A549 (cell line): ENCODE measurements around the gene TCF4. TPM values are rescaled to one million over a fixed set of nuclear protein-coding genes. Genes with fewer than 3 reads are reported as not detected.

Experiments
- ATAC-seq, 2 experiments: fragments of 200-7000 bp in 1 of 2; fragments of >200 bp in 1 of 2; cut with Nextera tagmentation in 1 of 2; cut with Tn5 transposase in 1 of 2; 3 replicates each; pipeline versions ENCODE4 v1.8.0 to v1.9.1; 2018 to 2020; ENCODE audit warnings: mild to moderate bottlenecking in 1 of 2, moderate library complexity in 1 of 2
- CTCF ChIA-PET: fragments of 300-600 bp; sonication (Branson Sonifier 250); formaldehyde crosslinking; extraction: SDS; loops from one replicate; lab custom pipeline; 2021; ENCODE audit warnings: antibody characterized with exemption, inconsistent platforms; lab: Yijun Ruan, JAX
- POLR2A ChIA-PET: fragments of 350-600 bp; formaldehyde crosslinking; extraction: SDS; loops from one replicate; lab custom pipeline; 2021; ENCODE audit warnings: antibody characterized with exemption, inconsistent platforms; lab: Yijun Ruan, JAX
- DNase-seq, 2 experiments: peaks; one replicate each; pipeline versions ENCODE4 v3.0.0 to v3.0.0-alpha.2; 2011 to 2016; ENCODE audit warnings: low read depth in 1 of 2, low spot score in 1 of 2
- FAIRE-seq: peaks from 2 replicates; lab custom pipeline; 2011; peaks lifted over from hg19 to GRCh38; lab: Jason Lieb, UNC
- H3K27ac ChIP-seq, 2 experiments: fragments of >200 bp; sonication (Bioruptor Twin); formaldehyde crosslinking; 3 replicates each; pipeline ENCODE4 v1.5.1; 2016 to 2017
- H3K4me1 ChIP-seq: fragments of >200 bp; sonication (Bioruptor Twin); formaldehyde crosslinking; 3 replicates; pipeline ENCODE4 v1.6.1; 2016
- H3K4me2 ChIP-seq: fragments of >200 bp; sonication (Bioruptor Twin); formaldehyde crosslinking; 3 replicates; pipeline ENCODE4 v1.6.1; 2016
- H3K4me3 ChIP-seq: fragments of >200 bp; sonication (Bioruptor Twin); formaldehyde crosslinking; 3 replicates; pipeline ENCODE4 v1.5.1; 2016
- H3K9me3 ChIP-seq: fragments of >200 bp; sonication (Bioruptor Twin); formaldehyde crosslinking; 3 replicates; pipeline ENCODE4 v1.6.1; 2016
- CHD4 ChIP-seq: fragments of 200-600 bp; sonication (generic); IDR thresholded peaks from 2 replicates; pipeline ENCODE4 v1.6.1; 2016; ENCODE audit warnings: antibody characterized with exemption, mild to moderate bottlenecking, borderline replicate concordance
- EP300 ChIP-seq, 2 experiments: fragments of >200 bp; sonication (Bioruptor Twin); formaldehyde crosslinking; IDR thresholded peaks; 2 replicates in 1 of 2; 3 replicates in 1 of 2; pipeline ENCODE4 v1.6.1; 2016 to 2017
- FOSL2 ChIP-seq, 2 experiments: fragments of 450-650 bp in 1 of 2; fragments of >200 bp in 1 of 2; sonication (Bioruptor Twin) in 1 of 2; formaldehyde crosslinking; IDR thresholded peaks; 2 replicates each; pipeline versions ENCODE4 v1.5.0 to v1.6.1; 2016 to 2020; ENCODE audit warnings: mild to moderate bottlenecking in 1 of 2, moderate library complexity in 1 of 2
- HDAC2 ChIP-seq: fragments of 200-600 bp; sonication (generic); IDR thresholded peaks from 2 replicates; pipeline ENCODE4 v1.6.1; 2016
- HOXA7 ChIP-seq: fragments of 250-450 bp; sonication (Bioruptor Pico); IDR thresholded peaks from 2 replicates; pipeline ENCODE4 v1.5.0; 2020; ENCODE audit warnings: mild to moderate bottlenecking, moderate library complexity
- JUNB ChIP-seq: fragments of >200 bp; sonication (Bioruptor Twin); formaldehyde crosslinking; IDR thresholded peaks from 2 replicates; pipeline ENCODE4 v1.6.1; 2016
- KDM1A ChIP-seq: fragments of 200-600 bp; sonication (generic); IDR thresholded peaks from 2 replicates; pipeline ENCODE4 v1.6.1; 2016; ENCODE audit warnings: low read depth, mild to moderate bottlenecking
- MAFK ChIP-seq: fragments of 450-650 bp; IDR thresholded peaks from 2 replicates; pipeline ENCODE4 v1.6.1; 2014; ENCODE audit not compliant: partially characterized antibody
- MAZ ChIP-seq: fragments of 150-350 bp; IDR thresholded peaks from 2 replicates; pipeline ENCODE4 v1.6.1; 2014; ENCODE audit warnings: antibody characterized with exemption, low read depth, low read length, borderline replicate concordance
- NFE2L2 ChIP-seq: fragments of 150-350 bp; conservative IDR thresholded peaks from 2 replicates; pipeline ENCODE4 v1.6.1; 2014; ENCODE audit warnings: low read length
- PHF8 ChIP-seq: fragments of 200-600 bp; sonication (generic); IDR thresholded peaks from 2 replicates; pipeline ENCODE4 v1.6.1; 2016; ENCODE audit warnings: low read depth, mild to moderate bottlenecking, antibody characterized with exemption, moderate library complexity, borderline replicate concordance
- POLR2A ChIP-seq: IDR thresholded peaks from 2 replicates; pipeline ENCODE4 v1.6.1; 2012; ENCODE audit warnings: mild to moderate bottlenecking, low read length
- POLR2AphosphoS2 ChIP-seq: conservative IDR thresholded peaks from 2 replicates; pipeline ENCODE4 v1.6.1; 2012; ENCODE audit warnings: low read length, improper control_type of control experiment, inconsistent platforms
- RAD21 ChIP-seq, 2 experiments: fragments of >200 bp in 1 of 2; sonication (Bioruptor Twin) in 1 of 2; formaldehyde crosslinking in 1 of 2; IDR thresholded peaks in 1 of 2; conservative IDR thresholded peaks in 1 of 2; 2 replicates in 1 of 2; 3 replicates in 1 of 2; pipeline ENCODE4 v1.6.1; 2012 to 2018; ENCODE audit warnings: inconsistent platforms in 1 of 2
- RCOR1 ChIP-seq: fragments of 150-350 bp; IDR thresholded peaks from 2 replicates; pipeline ENCODE4 v1.6.1; 2014; ENCODE audit warnings: antibody characterized with exemption, low read length, low read depth
- RNF2 ChIP-seq: fragments of 200-600 bp; sonication (generic); IDR thresholded peaks from 2 replicates; pipeline ENCODE4 v1.6.1; 2016; ENCODE audit warnings: low read depth, mild to moderate bottlenecking, antibody characterized with exemption, moderate library complexity, borderline replicate concordance
- SMC3 ChIP-seq: fragments of >200 bp; sonication (Bioruptor Twin); formaldehyde crosslinking; IDR thresholded peaks from 3 replicates; pipeline ENCODE4 v1.6.1; 2018; ENCODE audit warnings: inconsistent platforms
- SREBF2 ChIP-seq: fragments of 450-650 bp; IDR thresholded peaks from 2 replicates; pipeline ENCODE4 v1.6.1; 2014; ENCODE audit warnings: mild to moderate bottlenecking, moderate library complexity
- TFCP2L1 ChIP-seq: fragments of 250-450 bp; sonication (Bioruptor Pico); IDR thresholded peaks from 2 replicates; pipeline ENCODE4 v1.5.0; 2021; ENCODE audit warnings: mild to moderate bottlenecking
- TP53 ChIP-seq: fragments of 250-450 bp; sonication (Bioruptor Pico); IDR thresholded peaks from 2 replicates; pipeline ENCODE4 v1.5.0; 2021; ENCODE audit warnings: mild to moderate bottlenecking, moderate library complexity
- USF2 ChIP-seq: fragments of 450-650 bp; IDR thresholded peaks from 2 replicates; pipeline ENCODE4 v1.6.1; 2014; ENCODE audit warnings: antibody characterized with exemption
- WGBS: methylation state at CpG from one replicate; pipeline ENCODE4 v1.1.6; 2017; ENCODE audit errors: missing lambda C conversion rate; 5-methylcytosine and 5-hydroxymethylcytosine counted together
- polyA plus RNA-seq, 4 experiments: library from polyadenylated mRNA; depleted of rRNA in 3 of 4; stranded (reverse); fragments of >200 nt; fragmentation: RNase III in 1 of 4; extraction: RNeasy Plus Mini Kit Qiagen cat#74134 plus additional on column Dnase treatment in 1 of 4; gene quantifications; 2 replicates in 3 of 4; 3 replicates in 1 of 4; pipeline ENCODE4 v1.2.3, GENCODE V29; 2011 to 2017
- TF ChIP-seq, protein P1 (sequence below): fragments of >200 bp; sonication (Bioruptor Twin); formaldehyde crosslinking; IDR thresholded peaks from 3 replicates; pipeline ENCODE4 v1.5.1; 2016
- TF ChIP-seq, protein P2 (sequence below): fragments of >200 bp; sonication (Bioruptor Twin); formaldehyde crosslinking; IDR thresholded peaks from 3 replicates; pipeline ENCODE4 v1.6.1; 2016
- TF ChIP-seq, protein P3 (sequence below): fragments of 250-450 bp; sonication (Bioruptor Pico); IDR thresholded peaks from 2 replicates; pipeline ENCODE4 v1.5.0; 2020; ENCODE audit warnings: low read depth, mild to moderate bottlenecking, moderate library complexity

Gene TCF4
- polyA plus RNA-seq, 2 of the 4 experiments (the other 2 are of a cell fraction): 3.0 to 4.0 TPM

GRCh38 chr18:55623626-55624025, 35.6 kb upstream of the TCF4 start (continued):
- TF ChIP-seq USF2 (no peak), PHF8 (no peak), SREBF2 (no peak), EP300 (IDR thresholded peaks at IDR 0.05) (no peak), MAZ (no peak)

- POLR2A ChIA-PET: no interaction called here
- WGBS: 52% methylated on average over 2 of the region's 2 CpGs
- no peak overlapping the region for H3K27ac ChIP-seq
- TF ChIP-seq POLR2AphosphoS2: no peak
- no peak for TF ChIP-seq USF2
- no peak for TF ChIP-seq RCOR1
- no peak for TF ChIP-seq NFE2L2
- no peak for TF ChIP-seq POLR2A
- TF ChIP-seq RNF2: no peak
- TF ChIP-seq, protein P1, sequence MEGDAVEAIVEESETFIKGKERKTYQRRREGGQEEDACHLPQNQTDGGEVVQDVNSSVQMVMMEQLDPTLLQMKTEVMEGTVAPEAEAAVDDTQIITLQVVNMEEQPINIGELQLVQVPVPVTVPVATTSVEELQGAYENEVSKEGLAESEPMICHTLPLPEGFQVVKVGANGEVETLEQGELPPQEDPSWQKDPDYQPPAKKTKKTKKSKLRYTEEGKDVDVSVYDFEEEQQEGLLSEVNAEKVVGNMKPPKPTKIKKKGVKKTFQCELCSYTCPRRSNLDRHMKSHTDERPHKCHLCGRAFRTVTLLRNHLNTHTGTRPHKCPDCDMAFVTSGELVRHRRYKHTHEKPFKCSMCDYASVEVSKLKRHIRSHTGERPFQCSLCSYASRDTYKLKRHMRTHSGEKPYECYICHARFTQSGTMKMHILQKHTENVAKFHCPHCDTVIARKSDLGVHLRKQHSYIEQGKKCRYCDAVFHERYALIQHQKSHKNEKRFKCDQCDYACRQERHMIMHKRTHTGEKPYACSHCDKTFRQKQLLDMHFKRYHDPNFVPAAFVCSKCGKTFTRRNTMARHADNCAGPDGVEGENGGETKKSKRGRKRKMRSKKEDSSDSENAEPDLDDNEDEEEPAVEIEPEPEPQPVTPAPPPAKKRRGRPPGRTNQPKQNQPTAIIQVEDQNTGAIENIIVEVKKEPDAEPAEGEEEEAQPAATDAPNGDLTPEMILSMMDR: no peak
- TF ChIP-seq HOXA7 (CRISPR knock-in tag): no peak
- TF ChIP-seq, protein P2, sequence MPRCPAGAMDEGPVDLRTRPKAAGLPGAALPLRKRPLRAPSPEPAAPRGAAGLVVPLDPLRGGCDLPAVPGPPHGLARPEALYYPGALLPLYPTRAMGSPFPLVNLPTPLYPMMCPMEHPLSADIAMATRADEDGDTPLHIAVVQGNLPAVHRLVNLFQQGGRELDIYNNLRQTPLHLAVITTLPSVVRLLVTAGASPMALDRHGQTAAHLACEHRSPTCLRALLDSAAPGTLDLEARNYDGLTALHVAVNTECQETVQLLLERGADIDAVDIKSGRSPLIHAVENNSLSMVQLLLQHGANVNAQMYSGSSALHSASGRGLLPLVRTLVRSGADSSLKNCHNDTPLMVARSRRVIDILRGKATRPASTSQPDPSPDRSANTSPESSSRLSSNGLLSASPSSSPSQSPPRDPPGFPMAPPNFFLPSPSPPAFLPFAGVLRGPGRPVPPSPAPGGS: no peak
- no peak for TF ChIP-seq SMC3
- no peak for TF ChIP-seq HDAC2
- TF ChIP-seq, all 56 proteins: peak for 0
- Histone ChIP-seq H3K4me3 (no peak overlapping the region), H3K4me1 (no peaks in the 10 kb centered on the region), H3K9me3 (no peaks in the 10 kb centered on the region), H3K4me2 (no peak overlapping the region)
- DNase-seq (no peak), FAIRE-seq (no peak), ATAC-seq (no peak)
- CTCF ChIA-PET: no interaction called here
Measured at GRCh38 chr18:55610506-55610905, 22.5 kb upstream of the TCF4 start.

- FAIRE-seq (no peak), ATAC-seq (no peak)
Measured at GRCh38 chr18:55609160-55609825, 21.3 kb upstream of the TCF4 start.

GRCh38 chr18:55608497-55608896, 20.5 kb upstream of the TCF4 start:
- H3K4me3 ChIP-seq: no peak overlapping the region
- POLR2A ChIA-PET: no interaction called here
- no peaks in the 10 kb centered on the region for H3K4me1 ChIP-seq
- CTCF ChIA-PET: no interaction called here
- no peak for TF ChIP-seq CHD4
- TF ChIP-seq TP53 (CRISPR knock-in tag): no peak
- TF ChIP-seq, protein P3, sequence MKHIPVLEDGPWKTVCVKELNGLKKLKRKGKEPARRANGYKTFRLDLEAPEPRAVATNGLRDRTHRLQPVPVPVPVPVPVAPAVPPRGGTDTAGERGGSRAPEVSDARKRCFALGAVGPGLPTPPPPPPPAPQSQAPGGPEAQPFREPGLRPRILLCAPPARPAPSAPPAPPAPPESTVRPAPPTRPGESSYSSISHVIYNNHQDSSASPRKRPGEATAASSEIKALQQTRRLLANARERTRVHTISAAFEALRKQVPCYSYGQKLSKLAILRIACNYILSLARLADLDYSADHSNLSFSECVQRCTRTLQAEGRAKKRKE (CRISPR knock-in tag): no peak
- TF ChIP-seq NFE2L2: no peak
- no peak for TF ChIP-seq RNF2
- no peak for TF ChIP-seq TFCP2L1 (CRISPR knock-in tag)
- TF ChIP-seq HOXA7 (CRISPR knock-in tag): no peak
- no peak for TF ChIP-seq SREBF2
- TF ChIP-seq KDM1A: no peak
- no peak for TF ChIP-seq FOSL2 (IDR thresholded peaks at IDR 0.05)
- no peak for TF ChIP-seq FOSL2 (CRISPR knock-in tag; IDR thresholded peaks at IDR 0.05)
- no peak for TF ChIP-seq RAD21 (conservative IDR thresholded peaks at IDR 0.05 in 1 of 2, IDR thresholded peaks at IDR 0.05 in 1 of 2)
- no peak for TF ChIP-seq JUNB
- DNase-seq: no peak
- WGBS: 71% methylated on average over 4 of the region's 4 CpGs
- H3K27ac ChIP-seq: no peak overlapping the region
- FAIRE-seq: no peak
- no peak overlapping the region for H3K4me2 ChIP-seq
- H3K9me3 ChIP-seq: no peaks in the 10 kb centered on the region
- no peak for ATAC-seq

More at GRCh38 chr18:55609160-55609825, 21.3 kb upstream of the TCF4 start:
- no peak for DNase-seq
- Histone ChIP-seq H3K9me3 (no peaks in the 10 kb centered on the region), H3K4me1 (no peaks in the 10 kb centered on the region), H3K4me3 (no peak overlapping the region), H3K27ac (no peak overlapping the region), H3K4me2 (no peak overlapping the region)
- WGBS: 26% methylated on average over 6 of the region's 6 CpGs
- CTCF ChIA-PET: no interaction called here
- TF ChIP-seq MAFK (peak; percentile 66), CHD4 (no peak)
- POLR2A ChIA-PET: no interaction called here
